Right lung (tissue), 10 donors: ENCODE data around the gene OR10J1. TPM values are rescaled to one million over a fixed set of nuclear protein-coding genes. Genes with fewer than 3 reads are reported as not detected.
"Not testable (repeated sequence)": the region's sequence is repeated elsewhere in the genome, so short reads cannot be mapped to it uniquely, and the experiment has no call there.

ENCODE experiments used
- DNase-seq, 2 donors: peaks; one replicate each; pipeline ENCODE4 v3.0.0-alpha.2; 2013
- long read RNA-seq, 8 donors: transcript quantifications; one replicate each; lab custom pipeline, GENCODE V29; 2026
- polyA plus RNA-seq, 5 donors: library from polyadenylated mRNA; unstranded; fragments of 120-200 nt; gene quantifications; one replicate each; pipeline versions ENCODE4 v1.2.1 to v1.2.3, GENCODE V29; 2013; ENCODE audit warnings: inconsistent platforms in 1 of 5, low replicate concordance in 1 of 5; ENCODE audit not compliant: insufficient read length in 5 of 5, insufficient read depth in 1 of 5

The OR10J1 gene
- under 1 TPM in 3 of 5 donors, not detected in 2; 0.03 to 0.08 (median 0.05) TPM for polyA plus RNA-seq
- long read RNA-seq, donor 1: 0 reads
- long read RNA-seq, donor 2: 0 reads
- long read RNA-seq, donor 3: 0 reads
- long read RNA-seq, donor 4: 0 reads
- long read RNA-seq, donor 5: 0 reads
- long read RNA-seq, donor 6: 0 reads
- long read RNA-seq, donor 7: 0 reads
- long read RNA-seq, donor 8: 0 reads

- no peak for DNase-seq
These were observed at the start of gene OR10J1 for GRCh38 chr1:159439422-159439821. Gene OR10J1, plus strand, starts transcription at chr1:159439722. Its CDS starts 70 bp downstream, at chr1:159439792.

- no peak for DNase-seq
These were observed 32.7 kb upstream of the OR10J1 start for GRCh38 chr1:159406821-159407220.

GRCh38 chr1:159408862-159409400, 30.6 kb upstream of the OR10J1 start:
- peak; percentile 4 to 8 for DNase-seq

- no peak for DNase-seq
These were observed 17.7 kb upstream of the OR10J1 start for GRCh38 chr1:159421821-159422220.

- no peak for DNase-seq
These were observed 11.0 kb upstream of the OR10J1 start for GRCh38 chr1:159428536-159428935.

GRCh38 chr1:159429074-159429861, 10.3 kb upstream of the OR10J1 start:
- DNase-seq: no peak

GRCh38 chr1:159430985-159431384, 8.5 kb upstream of the OR10J1 start:
- no peak for DNase-seq

GRCh38 chr1:159431904-159432303, 7.6 kb upstream of the OR10J1 start, which contains the start of gene OR10J4:
Gene OR10J4, plus strand, starts transcription at chr1:159432204.
- no peak for DNase-seq

GRCh38 chr1:159436469-159436868, 3.1 kb upstream of the OR10J1 start:
- DNase-seq: no peak

GRCh38 chr1:159441360-159441759, 1.8 kb downstream of the OR10J1 start:
- no peak for DNase-seq

- DNase-seq: no peak
These were observed 2.9 kb downstream of the OR10J1 start for GRCh38 chr1:159442428-159442827.

GRCh38 chr1:159443066-159443750, 3.7 kb downstream of the OR10J1 start:
- no peak for DNase-seq

- no peak for DNase-seq
These were observed 5.0 kb downstream of the OR10J1 start for GRCh38 chr1:159444511-159444910.

- DNase-seq: no peak
These were observed 8.7 kb downstream of the OR10J1 start for GRCh38 chr1:159448181-159448580.

- DNase-seq: not testable (repeated sequence)
These were observed 10.1 kb downstream of the OR10J1 start for GRCh38 chr1:159449605-159450004.

GRCh38 chr1:159459551-159459950, 20.0 kb downstream of the OR10J1 start:
- DNase-seq: no peak

GRCh38 chr1:159465191-159465603, 25.7 kb downstream of the OR10J1 start:
- DNase-seq: no peak

- DNase-seq: no peak
These were observed 28.8 kb downstream of the OR10J1 start for GRCh38 chr1:159468321-159468720.

- DNase-seq: no peak
These were observed 30.5 kb downstream of the OR10J1 start for GRCh38 chr1:159469921-159470533.

GRCh38 chr1:159473335-159473734, 33.8 kb downstream of the OR10J1 start:
- no peak for DNase-seq

- DNase-seq: no peak
These were observed 35.4 kb downstream of the OR10J1 start for GRCh38 chr1:159474926-159475325.

GRCh38 chr1:159483501-159483900, 44.0 kb downstream of the OR10J1 start:
- no peak for DNase-seq
